IPS DF 6.9 (cell line): ENCODE results near the gene RPL19.
A peak's percentile ranks its signal among the peaks of the same experiment; 100 is the strongest.

Experiments used
- DNase-seq: peaks from one replicate; pipeline ENCODE4 v3.0.0-alpha.2; 2013; ENCODE audit warnings: low read depth, low spot score
- H3K27ac ChIP-seq: one replicate; pipeline ENCODE4 v1.5.1; 2013; ENCODE audit warnings: low read length, control low read depth
- H3K27me3 ChIP-seq: 2 replicates; pipeline ENCODE4 v1.6.1; 2013; ENCODE audit warnings: mild to moderate bottlenecking, low read length; ENCODE audit not compliant: control insufficient read depth, insufficient read depth
- H3K36me3 ChIP-seq: 2 replicates; pipeline ENCODE4 v1.6.1; 2013; ENCODE audit warnings: low read length; ENCODE audit not compliant: control insufficient read depth, insufficient read depth
- H3K4me1 ChIP-seq: 2 replicates; pipeline ENCODE4 v1.6.1; 2013; ENCODE audit warnings: low read length; ENCODE audit not compliant: control insufficient read depth, insufficient read depth
- H3K4me3 ChIP-seq: 2 replicates; pipeline ENCODE4 v1.5.1; 2013; ENCODE audit warnings: mild to moderate bottlenecking, low read length
- H3K9me3 ChIP-seq: 2 replicates; pipeline ENCODE4 v1.6.1; 2013; ENCODE audit warnings: low read length, inconsistent platforms; ENCODE audit not compliant: control insufficient read depth, insufficient read depth
- WGBS: extraction: QIAGEN DNeasy Blood & Tissue Kit; methylation state at CpG from one replicate; pipeline ENCODE4 v1.1.7; 2013; ENCODE audit warnings: mixed read lengths, missing lambda C conversion rate; ENCODE audit not compliant: insufficient read length, insufficient coverage; 5-methylcytosine and 5-hydroxymethylcytosine counted together

The RPL19 gene

DNA sequence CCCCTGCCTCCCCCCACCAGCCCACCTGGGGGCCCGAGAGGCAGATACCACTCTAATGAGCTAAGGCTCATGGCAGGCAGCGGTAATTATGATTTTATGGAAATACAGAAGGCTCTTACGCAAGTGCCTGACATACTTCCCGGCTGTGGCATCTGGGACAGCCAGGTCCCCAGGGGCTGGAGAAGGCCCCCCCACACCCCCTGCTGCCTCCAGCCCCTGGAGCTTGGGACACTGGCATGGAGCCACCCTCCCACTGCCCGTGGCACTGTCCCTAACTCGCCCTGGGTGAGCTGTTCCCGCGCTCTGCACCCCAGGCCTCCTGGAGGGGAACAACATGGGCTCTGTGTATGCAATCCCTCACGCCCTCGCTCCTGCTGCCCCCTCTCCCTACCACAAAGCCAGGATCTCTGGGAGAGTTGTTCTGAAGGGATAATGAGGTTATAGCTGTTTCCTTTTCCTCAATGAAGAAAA lies 31.0 kb downstream of the RPL19 start:
- no CpG with 5 or more reads among the region's 10 CpGs for WGBS
- Histone ChIP-seq H3K27ac (no peak overlapping the region), H3K4me3 (no peak overlapping the region), H3K9me3 (no peaks in the 10 kb centered on the region), H3K27me3 (no peaks in the 10 kb centered on the region), H3K4me1 (no peaks in the 10 kb centered on the region), H3K36me3 (no peaks in the 10 kb centered on the region)
- DNase-seq, result no peak

- Histone ChIP-seq H3K27ac (no peak overlapping the region), H3K4me1 (no peaks in the 10 kb centered on the region), H3K27me3 (no peaks in the 10 kb centered on the region), H3K9me3 (no peaks in the 10 kb centered on the region), H3K4me3 (no peak overlapping the region), H3K36me3 (no peaks in the 10 kb centered on the region)
- no peak for DNase-seq
- no CpG with 5 or more reads among the region's 22 CpGs for WGBS
Measured at GRCh38 chr17:39231591-39232551, 31.8 kb downstream of the RPL19 start.

GRCh38 chr17:39235555-39236449 lies 35.7 kb downstream of the RPL19 start:
- Histone ChIP-seq H3K4me3 (no peak overlapping the region), H3K27me3 (no peaks in the 10 kb centered on the region), H3K9me3 (no peaks in the 10 kb centered on the region), H3K36me3 (no peaks in the 10 kb centered on the region), H3K27ac (no peak overlapping the region), H3K4me1 (peaks cover 2% of the 10 kb centered on the region)
- WGBS, result no CpG with 5 or more reads among the region's 18 CpGs
- peak; percentile 85 for DNase-seq

- no CpG with 5 or more reads among the region's 5 CpGs for WGBS
Measured at GRCh38 chr17:39236450-39236927, 36.4 kb downstream of the RPL19 start.

GRCh38 chr17:39236981-39237441 lies 36.9 kb downstream of the RPL19 start:
- WGBS, result no CpG with 5 or more reads among the region's 6 CpGs
- no peak overlapping the region for H3K27ac ChIP-seq
- peaks cover 2% of the 10 kb centered on the region for H3K4me1 ChIP-seq

More at GRCh38 chr17:39236450-39236927, 36.4 kb downstream of the RPL19 start:
- H3K27ac ChIP-seq, result no peak overlapping the region
- H3K27me3 ChIP-seq, result no peaks in the 10 kb centered on the region
- H3K36me3 ChIP-seq, result no peaks in the 10 kb centered on the region
- no peak overlapping the region for H3K4me3 ChIP-seq
- no peaks in the 10 kb centered on the region for H3K9me3 ChIP-seq
- peaks cover 2% of the 10 kb centered on the region for H3K4me1 ChIP-seq
- DNase-seq, result no peak

DNA sequence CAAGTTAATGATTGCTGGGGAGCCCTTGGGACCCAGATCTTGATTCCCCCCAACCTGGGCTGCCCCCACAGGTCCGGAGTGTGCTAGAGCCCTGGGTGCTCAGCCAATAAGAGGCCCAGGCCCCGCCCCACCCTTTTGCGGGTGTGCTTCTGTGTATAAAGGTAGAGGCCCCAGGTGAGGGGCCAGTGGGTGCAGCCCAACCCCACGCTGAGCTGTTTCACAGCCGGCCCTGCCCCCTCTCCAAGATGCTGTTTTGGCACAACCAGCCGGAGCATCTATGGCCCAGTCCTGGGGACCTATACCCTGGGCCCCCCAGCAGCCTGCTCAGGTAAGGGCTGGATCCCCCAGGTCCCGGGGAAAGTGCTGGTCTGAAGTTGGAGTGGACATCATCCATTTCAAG lies 37.5 kb downstream of the RPL19 start:
- Histone ChIP-seq H3K4me3 (no peak overlapping the region), H3K27ac (no peak overlapping the region), H3K36me3 (no peaks in the 10 kb centered on the region), H3K27me3 (no peaks in the 10 kb centered on the region), H3K4me1 (peaks cover 2% of the 10 kb centered on the region), H3K9me3 (no peaks in the 10 kb centered on the region)
- no CpG with 5 or more reads among the region's 7 CpGs for WGBS
- DNase-seq, result no peak

More at GRCh38 chr17:39236981-39237441, 36.9 kb downstream of the RPL19 start:
- Histone ChIP-seq H3K36me3 (no peaks in the 10 kb centered on the region), H3K27me3 (no peaks in the 10 kb centered on the region), H3K4me3 (no peak overlapping the region), H3K9me3 (no peaks in the 10 kb centered on the region)
- DNase-seq, result no peak

DNA sequence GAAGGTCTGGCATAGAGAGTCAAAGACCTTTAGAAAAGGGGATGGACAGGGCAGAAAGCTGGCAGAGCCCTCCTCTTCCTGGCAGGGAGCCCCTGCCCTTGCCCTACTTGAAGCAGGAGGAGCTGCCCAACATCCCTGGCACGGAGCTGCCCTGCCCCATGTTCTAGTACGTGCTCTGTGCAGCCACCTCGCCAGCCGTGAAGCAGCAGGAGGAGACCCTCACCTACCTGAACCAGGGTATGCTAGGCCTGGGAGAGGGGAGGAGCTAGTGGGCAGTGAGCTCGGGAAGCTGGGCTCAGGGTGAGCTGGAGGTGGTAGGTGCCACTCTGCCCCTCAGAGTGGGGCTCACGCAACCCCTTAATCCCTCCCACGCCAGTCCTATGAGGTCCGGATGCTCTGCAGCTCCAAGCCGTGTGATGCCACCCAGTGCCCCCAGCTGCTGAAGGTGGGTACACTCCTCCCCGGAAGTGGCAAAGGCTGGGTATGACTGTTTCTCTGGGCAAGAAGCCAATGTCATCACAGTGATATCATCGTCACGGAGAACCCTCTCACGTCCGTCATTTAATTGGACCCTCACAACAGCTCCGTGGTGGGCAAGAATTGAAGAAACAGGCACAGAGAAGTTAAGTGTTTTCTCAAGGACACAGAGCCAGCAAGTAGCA lies 38.4 kb downstream of the RPL19 start:
- H3K27ac ChIP-seq, result no peak overlapping the region
- H3K36me3 ChIP-seq, result no peaks in the 10 kb centered on the region
- no peaks in the 10 kb centered on the region for H3K27me3 ChIP-seq
- DNase-seq, result no peak
- H3K4me3 ChIP-seq, result no peak overlapping the region
- H3K4me1 ChIP-seq, result peaks cover 2% of the 10 kb centered on the region
- no CpG with 5 or more reads among the region's 15 CpGs for WGBS
- no peaks in the 10 kb centered on the region for H3K9me3 ChIP-seq

GRCh38 chr17:39239640-39240314 lies 39.7 kb downstream of the RPL19 start:
- Histone ChIP-seq H3K27ac (no peak overlapping the region), H3K9me3 (no peaks in the 10 kb centered on the region), H3K36me3 (no peaks in the 10 kb centered on the region), H3K27me3 (no peaks in the 10 kb centered on the region), H3K4me3 (no peak overlapping the region), H3K4me1 (peaks cover 2% of the 10 kb centered on the region)
- peak; percentile 82 for DNase-seq
- no CpG with 5 or more reads among the region's 16 CpGs for WGBS

DNA sequence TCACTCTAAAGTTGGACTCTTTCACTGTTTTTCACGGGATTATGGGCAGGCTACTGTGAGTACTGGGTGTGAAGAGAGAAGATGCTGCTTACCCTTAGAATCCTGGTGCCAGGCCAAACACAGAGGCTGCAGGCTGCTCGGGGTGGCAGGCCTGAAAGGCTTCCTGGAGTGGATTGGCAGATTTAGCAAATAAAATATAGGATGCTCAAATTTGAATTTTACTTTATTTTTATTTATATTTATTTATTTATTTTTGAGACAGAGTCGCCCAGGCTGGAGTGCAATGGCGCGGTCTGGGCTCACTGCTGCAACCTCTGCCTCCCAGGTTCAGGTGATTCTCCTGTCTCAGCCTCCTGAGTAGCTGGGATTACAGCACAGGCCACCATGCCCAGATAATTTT lies 40.5 kb downstream of the RPL19 start:
- Histone ChIP-seq H3K4me3 (no peak overlapping the region), H3K9me3 (no peaks in the 10 kb centered on the region), H3K4me1 (peaks cover 2% of the 10 kb centered on the region), H3K36me3 (no peaks in the 10 kb centered on the region), H3K27ac (no peak overlapping the region), H3K27me3 (no peaks in the 10 kb centered on the region)
- DNase-seq, result no peak
- no CpG with 5 or more reads among the region's 5 CpGs for WGBS
